ENCODE measurements around the gene SFXN5. TPM values are rescaled to one million over a fixed set of nuclear protein-coding genes. Genes with fewer than 3 reads are reported as not detected.

Gene SFXN5
- total and polyA plus RNA-seq, 2 of the 4 experiments (the other 2 are of a cell fraction), result 8.6 to 17.0 TPM

DNA sequence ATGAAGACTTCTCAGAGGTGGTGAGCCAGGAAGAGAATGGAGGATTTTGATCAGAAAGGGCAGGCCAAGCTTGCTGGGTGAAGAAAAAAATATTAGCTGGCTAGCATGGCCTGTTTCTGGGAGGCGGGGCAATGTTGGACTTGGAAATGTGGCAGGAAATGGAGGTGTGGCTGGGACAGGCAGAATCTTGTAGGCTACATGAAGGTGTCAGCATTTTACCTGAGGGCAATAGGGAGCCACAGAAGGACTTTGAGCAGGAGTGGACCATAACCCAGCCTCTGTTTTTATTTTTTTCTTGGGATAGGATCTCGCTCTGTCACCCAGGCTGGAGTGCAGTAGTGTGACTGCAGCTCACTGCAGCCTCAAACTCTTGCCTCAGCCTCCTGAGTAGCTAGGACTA lies 122.5 kb downstream of the SFXN5 start (continued):
- TF ChIP-seq, protein P1, sequence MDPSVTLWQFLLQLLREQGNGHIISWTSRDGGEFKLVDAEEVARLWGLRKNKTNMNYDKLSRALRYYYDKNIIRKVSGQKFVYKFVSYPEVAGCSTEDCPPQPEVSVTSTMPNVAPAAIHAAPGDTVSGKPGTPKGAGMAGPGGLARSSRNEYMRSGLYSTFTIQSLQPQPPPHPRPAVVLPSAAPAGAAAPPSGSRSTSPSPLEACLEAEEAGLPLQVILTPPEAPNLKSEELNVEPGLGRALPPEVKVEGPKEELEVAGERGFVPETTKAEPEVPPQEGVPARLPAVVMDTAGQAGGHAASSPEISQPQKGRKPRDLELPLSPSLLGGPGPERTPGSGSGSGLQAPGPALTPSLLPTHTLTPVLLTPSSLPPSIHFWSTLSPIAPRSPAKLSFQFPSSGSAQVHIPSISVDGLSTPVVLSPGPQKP (IDR thresholded peaks at IDR 0.05; ENCODE audit: borderline replicate concordance, low read depth, low read length), result no peak
- TF ChIP-seq MXI1 (IDR thresholded peaks at IDR 0.05; ENCODE audit: borderline replicate concordance, low read depth, low read length), result no peak

DNA sequence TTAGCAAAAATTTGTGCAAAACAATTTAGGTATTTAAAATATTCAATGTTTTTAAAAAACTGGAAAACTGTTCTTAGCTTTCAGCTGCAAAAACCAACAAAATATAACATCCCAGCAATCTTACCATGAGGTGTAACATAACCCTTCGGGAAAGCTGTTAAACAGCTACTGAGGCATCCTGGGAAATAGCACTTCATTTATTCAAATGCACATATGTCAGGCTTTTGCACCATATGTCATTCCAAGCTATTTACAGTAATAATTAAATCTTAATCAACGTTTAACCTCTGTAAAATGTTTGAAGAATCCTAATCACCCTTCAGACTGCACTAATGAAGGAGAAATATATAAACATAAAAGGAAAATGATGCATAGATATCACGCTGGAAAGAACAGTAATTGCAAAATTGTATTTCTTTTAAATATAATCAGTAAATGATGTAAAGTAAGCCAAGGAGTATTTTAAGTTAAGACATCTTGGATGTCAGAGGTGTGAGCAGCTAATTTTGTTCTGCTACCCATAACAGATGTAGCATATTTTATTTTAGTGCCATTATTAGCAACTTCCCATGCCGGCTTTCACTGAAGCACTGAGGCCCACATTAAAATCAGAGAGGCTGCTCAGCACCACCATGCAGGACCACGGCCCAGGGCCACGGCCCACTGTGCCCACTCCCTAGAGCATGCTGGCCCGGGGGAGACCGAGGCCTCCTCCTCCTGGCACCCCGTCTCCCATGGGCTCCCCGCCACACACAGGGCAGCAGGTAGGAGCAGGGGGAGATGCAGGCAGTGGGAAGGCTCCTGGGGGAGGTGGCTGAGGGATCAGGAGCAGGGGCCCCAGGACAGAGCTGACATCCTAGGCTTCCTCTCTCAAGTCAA lies 123.3 kb downstream of the SFXN5 start:
- H3K56ac ChIP-seq (ENCODE audit: extremely low read depth, insufficient read depth, low read length), result no peak overlapping the region
- no peak overlapping the region for H4K5ac ChIP-seq (ENCODE audit: low read depth, low read length)
- ChIA-PET POLR2A (ENCODE audit: unreplicated experiment) (no interaction called here), CTCF (no interaction called here)
- WGBS, 2 experiments (ENCODE audit: extremely low coverage in 2 of 2, insufficient read length in 1 of 2), result 71% methylated on average over 1 of the region's 10 CpGs; no CpG with 5 or more reads in 1 of the 2 experiments
- no peaks in the 10 kb centered on the region for H3K27me3 ChIP-seq (ENCODE audit: control insufficient read depth, insufficient read depth, low read length)
- no peak overlapping the region for H4K91ac ChIP-seq (ENCODE audit: insufficient read depth, low read depth, low read length)
- no peak overlapping the region for H2BK5ac ChIP-seq (ENCODE audit: low read depth, low read length, poor library complexity, severe bottlenecking)
- intact Hi-C loops (cut with micrococcal nuclease) (no loop called here), dilution Hi-C loops (cut with HindIII; ENCODE audit: low sequenced_read_pairs, unreplicated experiment) (no loop called here), in situ Hi-C loops (cut with MboI; ENCODE audit: low sequenced_read_pairs) (no loop called here)
- H2BK15ac ChIP-seq (ENCODE audit: low read depth, low read length), result no peak overlapping the region
- H3K4me3 ChIP-seq (ENCODE audit: insufficient read depth, low read depth, low read length), result no peak overlapping the region
- no peaks in the 10 kb centered on the region for H4K20me1 ChIP-seq (ENCODE audit: insufficient read depth, low read length)
- no peak overlapping the region for H3K9ac ChIP-seq (ENCODE audit: low read depth, low read length)
- H2AK5ac ChIP-seq (ENCODE audit: low read depth, low read length), result no peak overlapping the region
- no peaks in the 10 kb centered on the region for H3K36me3 ChIP-seq (ENCODE audit: control insufficient read depth, insufficient read depth, low read length)
- no peak overlapping the region for H2BK20ac ChIP-seq (ENCODE audit: low read depth, low read length)
- no peak overlapping the region for H2AK9ac ChIP-seq (replicated peaks; ENCODE audit: low read depth, low read length, poor library complexity)
- H3K9me3 ChIP-seq (ENCODE audit: control insufficient read depth, insufficient read depth, low read length), result no peaks in the 10 kb centered on the region
- H3K4ac ChIP-seq (ENCODE audit: low read depth, low read length), result no peak overlapping the region
- no peak overlapping the region for H3K14ac ChIP-seq (replicated peaks; ENCODE audit: low read depth, low read length)
- no peaks in the 10 kb centered on the region for H3K79me1 ChIP-seq (ENCODE audit: low read depth in 1 of 2, low read length in 2 of 2)
- H3K27ac ChIP-seq (ENCODE audit: insufficient read depth, low read length), result no peak overlapping the region
- no peak overlapping the region for H3K4me2 ChIP-seq (ENCODE audit: low read depth, low read length)
- H4K8ac ChIP-seq (ENCODE audit: low read depth in 2 of 2, low read length in 2 of 2), result no peak overlapping the region
- ATAC-seq (ENCODE audit: low read depth) (no peak), DNase-seq (no peak)
- no peak overlapping the region for H3K18ac ChIP-seq (ENCODE audit: low read depth, low read length)
- H2AFZ ChIP-seq (replicated peaks; ENCODE audit: low read length, poor library complexity), result no peak overlapping the region
- no peaks in the 10 kb centered on the region for H3K9me1 ChIP-seq (ENCODE audit: insufficient read depth, low read length)
- H3K4me1 ChIP-seq (ENCODE audit: control insufficient read depth, insufficient read depth, low read length), result no peaks in the 10 kb centered on the region
- BruUV-seq (replicated peaks), result no TSS peak
- no peak overlapping the region for H3K23ac ChIP-seq (ENCODE audit: low read depth, low read length)
- no peak overlapping the region for H2BK120ac ChIP-seq (ENCODE audit: low read depth, low read length)
- TF ChIP-seq FOS (IDR thresholded peaks at IDR 0.05; ENCODE audit: low read depth, low read length), result no peak
- no peak for TF ChIP-seq CHD1 (IDR thresholded peaks at IDR 0.05; ENCODE audit: low read depth, low read length)
- TF ChIP-seq POLR2A (IDR thresholded peaks at IDR 0.05; ENCODE audit: low read depth, low read length), result no peak
- TF ChIP-seq MAZ (IDR thresholded peaks at IDR 0.05; ENCODE audit: borderline replicate concordance, low read depth, low read length), result no peak
- TF ChIP-seq CEBPB (IDR thresholded peaks at IDR 0.05; ENCODE audit: low read depth, low read length), result no peak
- TF ChIP-seq, protein P1 (IDR thresholded peaks at IDR 0.05; ENCODE audit: borderline replicate concordance, low read depth, low read length), result no peak
- TF ChIP-seq, protein P2, sequence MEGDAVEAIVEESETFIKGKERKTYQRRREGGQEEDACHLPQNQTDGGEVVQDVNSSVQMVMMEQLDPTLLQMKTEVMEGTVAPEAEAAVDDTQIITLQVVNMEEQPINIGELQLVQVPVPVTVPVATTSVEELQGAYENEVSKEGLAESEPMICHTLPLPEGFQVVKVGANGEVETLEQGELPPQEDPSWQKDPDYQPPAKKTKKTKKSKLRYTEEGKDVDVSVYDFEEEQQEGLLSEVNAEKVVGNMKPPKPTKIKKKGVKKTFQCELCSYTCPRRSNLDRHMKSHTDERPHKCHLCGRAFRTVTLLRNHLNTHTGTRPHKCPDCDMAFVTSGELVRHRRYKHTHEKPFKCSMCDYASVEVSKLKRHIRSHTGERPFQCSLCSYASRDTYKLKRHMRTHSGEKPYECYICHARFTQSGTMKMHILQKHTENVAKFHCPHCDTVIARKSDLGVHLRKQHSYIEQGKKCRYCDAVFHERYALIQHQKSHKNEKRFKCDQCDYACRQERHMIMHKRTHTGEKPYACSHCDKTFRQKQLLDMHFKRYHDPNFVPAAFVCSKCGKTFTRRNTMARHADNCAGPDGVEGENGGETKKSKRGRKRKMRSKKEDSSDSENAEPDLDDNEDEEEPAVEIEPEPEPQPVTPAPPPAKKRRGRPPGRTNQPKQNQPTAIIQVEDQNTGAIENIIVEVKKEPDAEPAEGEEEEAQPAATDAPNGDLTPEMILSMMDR (conservative IDR thresholded peaks at IDR 0.05; ENCODE audit: low read depth, low read length), result no peak
- no peak for TF ChIP-seq RCOR1 (IDR thresholded peaks at IDR 0.05; ENCODE audit: insufficient replicate concordance, low read length)
- no peak for TF ChIP-seq MAFK (IDR thresholded peaks at IDR 0.05; ENCODE audit: low read depth, low read length)
- TF ChIP-seq RAD21 (IDR thresholded peaks at IDR 0.05; ENCODE audit: low read length), result no peak
- no peak for TF ChIP-seq MXI1 (IDR thresholded peaks at IDR 0.05; ENCODE audit: borderline replicate concordance, low read depth, low read length)
- TF ChIP-seq NFE2L2 (IDR thresholded peaks at IDR 0.05; ENCODE audit: low read depth, low read length), result no peak

All from IMR-90 (cell line).